ENCODE results near the gene L3MBTL3. TPM values are rescaled to one million over a fixed set of nuclear protein-coding genes. Genes with fewer than 3 reads are reported as not detected.

L3MBTL3 gene
- total RNA-seq, 4 donors from 2014 or later, result 8.1 to 57.6 (median 21.9) TPM

GRCh38 chr6:129980821-129981220 lies 37.6 kb upstream of the L3MBTL3 start:
- H3K36me3 ChIP-seq, result no peaks in the 10 kb centered on the region
- in situ Hi-C loops (cut with MboI; ENCODE audit: low pct_ligation_motif_present in 1 of 4, low pct_unique_long_range_greater_than_20kb in 1 of 4, low sequenced_read_pairs in 3 of 4), result no loop called here
- no peaks in the 10 kb centered on the region for H3K9me3 ChIP-seq
- 59 to 100% methylated on average over 1 of the region's 1 CpG for WGBS, 2 donors (ENCODE audit: low coverage in 1 of 2)
- H3K4me3 ChIP-seq, result no peak overlapping the region
- no peaks in the 10 kb centered on the region for H3K27me3 ChIP-seq
- intact Hi-C loops (cut with DNase I; ENCODE audit: low total_unique reads), result no loop called here
- no peak for TF ChIP-seq POLR2AphosphoS5 (IDR thresholded peaks at IDR 0.05)
- no peak overlapping the region for H3K27ac ChIP-seq
- no peaks in the 10 kb centered on the region for H3K4me1 ChIP-seq
- no peak for DNase-seq

GRCh38 chr6:129981598-129981997 lies 36.8 kb upstream of the L3MBTL3 start:
- H3K9me3 ChIP-seq, result no peaks in the 10 kb centered on the region
- H3K4me1 ChIP-seq, result no peaks in the 10 kb centered on the region
- in situ Hi-C loops (cut with MboI; ENCODE audit: low pct_ligation_motif_present in 1 of 4, low pct_unique_long_range_greater_than_20kb in 1 of 4, low sequenced_read_pairs in 3 of 4) (no loop called here), intact Hi-C loops (cut with DNase I; ENCODE audit: low total_unique reads) (no loop called here)
- no peak for DNase-seq
- H3K36me3 ChIP-seq, result no peaks in the 10 kb centered on the region
- 64 to 75% methylated on average over 1 to 2 of the region's 2 CpGs for WGBS, 2 donors (ENCODE audit: low coverage in 1 of 2)
- no peaks in the 10 kb centered on the region for H3K27me3 ChIP-seq
- no peak overlapping the region for H3K4me3 ChIP-seq
- no peak for TF ChIP-seq POLR2A (IDR thresholded peaks at IDR 0.05)
- no peak for TF ChIP-seq CTCF (IDR thresholded peaks at IDR 0.05)
- TF ChIP-seq EP300 (IDR thresholded peaks at IDR 0.05; ENCODE audit: low read depth), result no peak
- no peak for TF ChIP-seq POLR2AphosphoS5 (IDR thresholded peaks at IDR 0.05)
- H3K27ac ChIP-seq, result no peak overlapping the region

GRCh38 chr6:129989396-129989795 lies 29.0 kb upstream of the L3MBTL3 start:
- no peaks in the 10 kb centered on the region for H3K9me3 ChIP-seq
- in situ Hi-C loops (cut with MboI; ENCODE audit: low pct_ligation_motif_present in 1 of 4, low pct_unique_long_range_greater_than_20kb in 1 of 4, low sequenced_read_pairs in 3 of 4) (no loop called here), intact Hi-C loops (cut with DNase I; ENCODE audit: low total_unique reads) (no loop called here)
- 68 to 79% methylated on average over 1 of the region's 1 CpG for WGBS, 2 donors (ENCODE audit: low coverage in 1 of 2)
- H3K27me3 ChIP-seq, result no peaks in the 10 kb centered on the region
- H3K4me3 ChIP-seq, result no peak overlapping the region
- TF ChIP-seq EP300 (IDR thresholded peaks at IDR 0.05; ENCODE audit: low read depth) (no peak), CTCF (IDR thresholded peaks at IDR 0.05) (no peak)
- no peak for DNase-seq
- no peaks in the 10 kb centered on the region for H3K36me3 ChIP-seq
- no peak overlapping the region for H3K27ac ChIP-seq
- H3K4me1 ChIP-seq, result no peaks in the 10 kb centered on the region

GRCh38 chr6:129992881-129993280 lies 25.5 kb upstream of the L3MBTL3 start:
- WGBS, 2 donors (ENCODE audit: low coverage in 1 of 2), result 80 to 94% methylated on average over 3 of the region's 3 CpGs
- no peak for DNase-seq
- Histone ChIP-seq H3K9me3 (no peaks in the 10 kb centered on the region), H3K4me3 (no peak overlapping the region), H3K27me3 (no peaks in the 10 kb centered on the region), H3K36me3 (no peaks in the 10 kb centered on the region), H3K4me1 (no peaks in the 10 kb centered on the region), H3K27ac (no peak overlapping the region)
- intact Hi-C loops (cut with DNase I; ENCODE audit: low total_unique reads) (no loop called here), in situ Hi-C loops (cut with MboI; ENCODE audit: low pct_ligation_motif_present in 1 of 4, low pct_unique_long_range_greater_than_20kb in 1 of 4, low sequenced_read_pairs in 3 of 4) (no loop called here)
- TF ChIP-seq POLR2A (IDR thresholded peaks at IDR 0.05) (no peak), CTCF (IDR thresholded peaks at IDR 0.05) (no peak), POLR2AphosphoS5 (IDR thresholded peaks at IDR 0.05) (no peak), EP300 (IDR thresholded peaks at IDR 0.05; ENCODE audit: low read depth) (no peak)

GRCh38 chr6:129994410-129994809 lies 24.0 kb upstream of the L3MBTL3 start:
- Histone ChIP-seq H3K36me3 (no peaks in the 10 kb centered on the region), H3K4me3 (no peak overlapping the region), H3K4me1 (no peaks in the 10 kb centered on the region), H3K9me3 (no peaks in the 10 kb centered on the region), H3K27ac (no peak overlapping the region), H3K27me3 (no peaks in the 10 kb centered on the region)
- WGBS, 2 donors (ENCODE audit: low coverage in 1 of 2), result 80 to 89% methylated on average over 2 to 4 of the region's 4 CpGs
- in situ Hi-C loops (cut with MboI; ENCODE audit: low pct_ligation_motif_present in 1 of 4, low pct_unique_long_range_greater_than_20kb in 1 of 4, low sequenced_read_pairs in 3 of 4) (no loop called here), intact Hi-C loops (cut with DNase I; ENCODE audit: low total_unique reads) (no loop called here)
- no peak for DNase-seq
- TF ChIP-seq EP300 (IDR thresholded peaks at IDR 0.05; ENCODE audit: low read depth), result no peak
- no peak for TF ChIP-seq CTCF (IDR thresholded peaks at IDR 0.05)
- TF ChIP-seq POLR2AphosphoS5 (IDR thresholded peaks at IDR 0.05), result no peak
- no peak for TF ChIP-seq POLR2A (IDR thresholded peaks at IDR 0.05)

Data from transverse colon (tissue), 4 donors.